MM.1S (cell line): Measurements from ENCODE around the gene TENM4.
"Not testable (repeated sequence)": the region's sequence is repeated elsewhere in the genome, so short reads cannot be mapped to it uniquely, and the experiment has no call there.

Source experiments
- DNase-seq: peaks from one replicate; pipeline ENCODE4 v3.0.0-alpha.2; 2015
- H2AFZ ChIP-seq: fragments of 300-600 bp; sonication (generic); 2 replicates; pipeline ENCODE4 v1.6.0; 2016; ENCODE audit warnings: antibody characterized with exemption, low read length
- H3F3A ChIP-seq: fragments of 300-600 bp; sonication (generic); 2 replicates; pipeline ENCODE4 v1.6.1; 2016; ENCODE audit warnings: mild to moderate bottlenecking, antibody characterized with exemption, low read length, moderate library complexity, mixed read lengths; ENCODE audit not compliant: insufficient read depth
- H3K27ac ChIP-seq: fragments of 300-600 bp; sonication (generic); 2 replicates; pipeline ENCODE4 v1.5.1; 2016; ENCODE audit warnings: mild to moderate bottlenecking, low read length
- H3K27me3 ChIP-seq: fragments of 300-600 bp; sonication (generic); replicated peaks from 2 replicates; pipeline ENCODE4 v1.6.0; 2016; ENCODE audit warnings: low read length; ENCODE audit not compliant: insufficient read depth
- H3K36me3 ChIP-seq: fragments of 300-600 bp; sonication (generic); replicated peaks from 2 replicates; pipeline ENCODE4 v1.6.1; 2016; ENCODE audit warnings: mild to moderate bottlenecking, low read length, mixed read lengths; ENCODE audit not compliant: insufficient read depth
- H3K4me1 ChIP-seq: fragments of 300-600 bp; sonication (generic); 2 replicates; pipeline ENCODE4 v1.6.1; 2016; ENCODE audit warnings: low read length, mixed read lengths
- H3K4me2 ChIP-seq: fragments of 300-600 bp; sonication (generic); 2 replicates; pipeline ENCODE4 v1.6.0; 2016; ENCODE audit warnings: low read depth, low read length
- H3K4me3 ChIP-seq: fragments of 300-600 bp; sonication (generic); 2 replicates; pipeline ENCODE4 v1.5.1; 2016; ENCODE audit warnings: low read length, mixed read lengths
- H3K79me2 ChIP-seq: fragments of 300-600 bp; sonication (generic); 2 replicates; pipeline ENCODE4 v1.6.1; 2016; ENCODE audit warnings: mixed run types, low read length, mixed read lengths
- H3K9ac ChIP-seq: fragments of 300-600 bp; sonication (generic); 2 replicates; pipeline ENCODE4 v1.6.1; 2016; ENCODE audit warnings: low read length, mixed read lengths
- H3K9me2 ChIP-seq: fragments of 300-600 bp; sonication (generic); replicated peaks from 2 replicates; pipeline ENCODE4 v1.6.1; 2016; ENCODE audit warnings: mild to moderate bottlenecking, low read length, mixed read lengths; ENCODE audit not compliant: insufficient read depth
- H3K9me3 ChIP-seq: fragments of 300-600 bp; sonication (generic); replicated peaks from 2 replicates; pipeline ENCODE4 v1.6.1; 2016; ENCODE audit warnings: mild to moderate bottlenecking, low read length, mixed read lengths; ENCODE audit not compliant: insufficient read depth
- H4K20me1 ChIP-seq: fragments of 300-600 bp; sonication (generic); 2 replicates; pipeline ENCODE4 v1.6.1; 2016; ENCODE audit warnings: mild to moderate bottlenecking, low read length, moderate library complexity, mixed read lengths; ENCODE audit not compliant: insufficient read depth
- CTCF ChIP-seq: fragments of 300-600 bp; sonication (generic); IDR thresholded peaks from 2 replicates; pipeline ENCODE4 v1.5.1; 2016; ENCODE audit warnings: antibody characterized with exemption, low read length, mixed read lengths
- EZH2 ChIP-seq: fragments of 300-600 bp; sonication (generic); optimal IDR thresholded peaks from 2 replicates; pipeline ENCODE3; 2017; ENCODE audit warnings: low read depth, mild to moderate bottlenecking, antibody characterized with exemption, low read length, mixed read lengths
- EZH2phosphoT487 ChIP-seq: fragments of 300-600 bp; sonication (generic); IDR thresholded peaks from 2 replicates; pipeline ENCODE4 v1.6.1; 2018; ENCODE audit warnings: antibody characterized with exemption, low read length

Gene TENM4

GRCh38 chr11:78641541-78641940, 799.3 kb downstream of the TENM4 start:
- Histone ChIP-seq H3K4me1 (no peaks in the 10 kb centered on the region), H3K9me3 (no peaks in the 10 kb centered on the region), H2AFZ (no peak overlapping the region), H3K27me3 (no peaks in the 10 kb centered on the region), H3K9me2 (no peaks in the 10 kb centered on the region), H4K20me1 (no peaks in the 10 kb centered on the region), H3K79me2 (no peaks in the 10 kb centered on the region), H3F3A (no peaks in the 10 kb centered on the region), H3K4me2 (no peak overlapping the region), H3K27ac (no peak overlapping the region), H3K4me3 (no peak overlapping the region), H3K9ac (no peak overlapping the region), H3K36me3 (no peaks in the 10 kb centered on the region)
- no peak for TF ChIP-seq CTCF
- DNase-seq = no peak

GRCh38 chr11:78638704-78639380, 802.0 kb downstream of the TENM4 start:
- no peaks in the 10 kb centered on the region for H3F3A ChIP-seq
- no peaks in the 10 kb centered on the region for H3K79me2 ChIP-seq
- no peaks in the 10 kb centered on the region; the same call in 1 of the 2 replicates for H3K4me1 ChIP-seq
- H3K36me3 ChIP-seq = no peaks in the 10 kb centered on the region
- H3K9me2 ChIP-seq = no peaks in the 10 kb centered on the region
- no peaks in the 10 kb centered on the region for H3K9me3 ChIP-seq
- H3K9ac ChIP-seq = no peak overlapping the region
- no peaks in the 10 kb centered on the region for H3K27me3 ChIP-seq
- H4K20me1 ChIP-seq = no peaks in the 10 kb centered on the region
- no peak overlapping the region for H3K4me2 ChIP-seq
- DNase-seq = no peak
- H3K4me3 ChIP-seq = no peak overlapping the region
- TF ChIP-seq CTCF = no peak
- TF ChIP-seq EZH2 = no peak
- TF ChIP-seq EZH2phosphoT487 = no peak
- H2AFZ ChIP-seq = no peak overlapping the region
- H3K27ac ChIP-seq = no peak overlapping the region

GRCh38 chr11:78637527-78637926, 803.3 kb downstream of the TENM4 start:
- not testable (repeated sequence) for DNase-seq, H3F3A ChIP-seq

GRCh38 chr11:78635814-78636506, 804.9 kb downstream of the TENM4 start:
- H3K9me3 ChIP-seq = no peaks in the 10 kb centered on the region
- H3K27me3 ChIP-seq = no peaks in the 10 kb centered on the region
- H3K9me2 ChIP-seq = no peaks in the 10 kb centered on the region
- no peak overlapping the region for H3K9ac ChIP-seq
- no peaks in the 10 kb centered on the region for H4K20me1 ChIP-seq
- DNase-seq = peak; percentile 53
- H3K27ac ChIP-seq = peak overlapping the region; percentile 1; the same call in 1 of the 2 replicates
- 0 out of 2 replicates have a peak overlapping the region, but pooled peaks have one; percentile 1 for H3K4me2 ChIP-seq
- TF ChIP-seq CTCF = no peak
- no peak for TF ChIP-seq EZH2
- TF ChIP-seq EZH2phosphoT487 = no peak
- H3K4me1 ChIP-seq = no peaks in the 10 kb centered on the region; the same call in 1 of the 2 replicates
- no peaks in the 10 kb centered on the region for H3K36me3 ChIP-seq
- no peaks in the 10 kb centered on the region for H3F3A ChIP-seq
- no peak overlapping the region for H2AFZ ChIP-seq
- no peaks in the 10 kb centered on the region for H3K79me2 ChIP-seq
- H3K4me3 ChIP-seq = no peak overlapping the region

More at GRCh38 chr11:78637527-78637926, 803.3 kb downstream of the TENM4 start:
- H3K4me1 ChIP-seq, H2AFZ ChIP-seq, H4K20me1 ChIP-seq, H3K36me3 ChIP-seq, H3K9me3 ChIP-seq, H3K27ac ChIP-seq, H3K79me2 ChIP-seq, H3K9me2 ChIP-seq, H3K4me3 ChIP-seq, H3K4me2 ChIP-seq, H3K27me3 ChIP-seq, H3K9ac ChIP-seq: not testable (repeated sequence)
